ENCODE data around the gene TRPV5.

GRCh38 chr7:142901426-142902259 is 31.9 kb downstream of the TRPV5 start:
- TF ChIP-seq CTCF (IDR thresholded peaks at IDR 0.05; ENCODE audit: low read depth, low read length) (no peak), MYC (IDR thresholded peaks at IDR 0.05; ENCODE audit: low read depth, low read length) (no peak)

All from NB4 (cell line).